AG09319 (cell line): Measurements from ENCODE around the gene RPTOR.

Source experiments
- DNase-seq: peaks from one replicate; pipeline ENCODE4 v3.0.0-alpha.2; 2010; ENCODE audit warnings: low read depth; ENCODE audit errors: extremely low read depth
- CTCF ChIP-seq: IDR thresholded peaks from 2 replicates; pipeline ENCODE4 v1.5.1; 2011; ENCODE audit warnings: low read depth, mild to moderate bottlenecking, inconsistent platforms, low read length, moderate library complexity

RPTOR gene

DNA sequence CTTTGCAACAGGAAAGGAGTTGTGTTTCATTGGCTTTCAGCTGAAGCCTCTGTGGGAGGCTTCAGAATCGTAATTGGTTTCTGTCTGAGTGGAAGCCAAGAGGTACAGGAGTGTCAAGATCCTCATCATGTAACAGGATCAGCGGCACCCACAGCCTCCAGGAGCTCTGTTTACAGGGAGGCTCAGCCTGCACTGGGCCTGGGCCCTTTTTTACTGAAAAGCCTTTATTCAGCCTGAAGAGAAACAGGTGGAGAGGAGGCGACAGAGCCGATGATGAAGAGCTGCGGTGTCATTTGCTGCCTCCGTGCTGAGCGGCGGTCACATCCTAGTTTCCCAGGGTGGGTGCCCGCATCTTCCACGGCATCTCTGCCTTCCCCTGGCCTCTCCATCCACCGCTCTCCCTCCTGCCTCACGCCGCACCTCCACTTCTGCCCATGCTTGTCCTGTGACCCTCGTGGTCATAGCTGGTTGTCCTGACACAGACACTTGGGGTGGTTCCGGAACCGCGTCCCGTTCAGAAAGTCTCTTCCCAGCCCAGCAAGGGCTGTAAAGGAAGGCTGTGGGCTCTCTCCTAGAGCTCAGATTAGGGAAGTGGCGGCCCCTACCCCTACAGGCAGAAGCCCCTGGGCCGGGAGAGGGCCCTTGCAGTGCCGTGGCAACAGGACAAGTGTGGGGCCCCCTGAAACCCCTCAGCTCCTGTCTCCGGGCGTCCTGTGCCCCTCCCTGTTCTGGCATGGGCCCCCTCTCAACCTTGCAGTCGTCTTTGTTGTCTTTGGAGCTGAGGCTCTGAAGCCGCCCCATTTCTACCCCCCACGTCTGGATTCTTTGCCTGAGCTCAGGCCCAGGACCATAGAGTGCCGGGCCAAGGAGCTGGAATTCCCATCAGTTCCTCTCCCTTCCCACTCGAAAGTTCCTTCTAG, 393.1 kb downstream of the RPTOR start:
- TF ChIP-seq CTCF, result no peak
- no peak for DNase-seq

DNA sequence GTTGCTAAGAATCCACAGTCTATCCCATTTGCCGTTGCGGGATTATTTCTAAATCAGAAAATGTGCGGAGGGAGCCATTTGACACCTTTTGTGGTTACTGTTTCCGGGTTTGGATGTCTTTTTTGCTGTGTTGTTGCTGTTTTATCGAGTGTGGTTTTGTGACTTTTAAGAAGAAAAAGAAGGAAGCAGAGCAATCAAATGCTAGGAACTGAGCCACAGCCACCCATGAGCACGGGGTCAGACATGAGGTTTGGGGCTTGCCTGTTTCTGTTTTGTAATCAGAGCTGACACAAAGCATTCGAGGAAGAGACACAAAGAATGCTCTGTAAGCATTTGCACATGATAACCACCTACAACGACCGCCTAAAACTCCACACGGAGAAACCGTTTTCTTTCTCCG, 393.9 kb downstream of the RPTOR start:
- TF ChIP-seq CTCF, result no peak
- no peak for DNase-seq

DNA sequence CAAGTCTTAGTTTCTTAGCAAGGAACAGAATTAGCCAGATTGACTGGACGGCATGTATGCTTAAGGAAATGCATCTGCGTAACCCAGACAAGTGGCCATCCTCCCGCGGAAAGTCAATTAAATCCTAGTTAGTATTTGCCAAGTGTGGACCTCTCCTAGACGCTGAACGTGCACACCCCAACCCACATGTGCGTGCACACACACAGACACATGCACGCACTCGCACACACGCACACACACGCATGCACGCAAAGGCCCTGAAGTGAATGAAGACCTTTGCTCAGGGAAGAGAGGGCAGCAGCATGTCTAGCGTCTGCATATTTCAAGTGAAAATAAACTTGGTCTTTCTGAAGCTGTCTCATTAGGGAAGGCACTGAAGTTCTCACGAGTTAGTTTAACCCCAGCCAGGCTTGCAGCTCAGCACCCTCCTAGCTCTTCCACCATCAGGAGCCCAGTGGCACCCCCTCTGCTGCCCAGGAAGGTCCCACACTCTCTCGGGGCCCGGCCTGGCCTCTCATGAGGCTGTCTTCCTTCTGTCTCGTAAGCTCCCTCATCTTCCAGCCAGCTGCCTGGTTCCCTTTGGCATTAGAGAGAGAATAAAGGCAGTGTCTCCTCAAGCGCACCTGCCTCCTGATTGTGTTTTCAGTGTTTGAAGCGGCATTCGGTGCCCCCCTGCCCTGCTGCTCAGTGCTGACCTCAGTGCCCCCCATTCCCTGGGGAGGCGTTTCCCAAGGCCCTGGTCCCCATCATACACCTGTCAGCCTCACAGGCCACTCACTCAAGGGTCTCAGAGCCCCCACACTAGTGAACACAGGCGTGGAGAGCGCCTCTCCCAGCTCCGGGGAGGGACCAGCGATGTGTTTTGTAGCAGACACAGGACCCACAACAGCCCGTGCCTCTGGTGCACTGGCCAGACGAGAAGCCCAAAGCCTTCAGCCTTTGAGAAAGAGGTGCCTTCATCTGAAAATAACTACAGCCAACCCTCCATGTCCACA, 394.8 kb downstream of the RPTOR start:
- DNase-seq, result no peak
- TF ChIP-seq CTCF, result no peak

GRCh38 chr17:80940171-80941123, 395.8 kb downstream of the RPTOR start:
- no peak for DNase-seq
- TF ChIP-seq CTCF, result no peak

GRCh38 chr17:80941171-80941570, 396.5 kb downstream of the RPTOR start:
- TF ChIP-seq CTCF, result no peak
- DNase-seq, result no peak

- DNase-seq, result peak; percentile 50
- no peak; the same call in 1 of the 2 replicates for TF ChIP-seq CTCF
Observed at GRCh38 chr17:80941743-80942422, 397.2 kb downstream of the RPTOR start.
